SK-N-SH treated with all-trans-retinoic acid at 6 μM for 48 hours (cell line): Measurements from ENCODE around the gene SMARCA2.

Experiments
- ESRRG ChIP-seq: fragments of 250-450 bp; sonication (Bioruptor Pico); IDR thresholded peaks from 2 replicates; pipeline ENCODE4 v1.6.1; 2021; ENCODE audit warnings: mild to moderate bottlenecking
- ISL1 ChIP-seq: fragments of 250-450 bp; sonication (Bioruptor Pico); IDR thresholded peaks from 2 replicates; pipeline ENCODE4 v2.1.2; 2022; ENCODE audit warnings: mild to moderate bottlenecking, moderate library complexity
- OSR1 ChIP-seq: fragments of 250-450 bp; sonication (Bioruptor Pico); IDR thresholded peaks from 2 replicates; pipeline ENCODE4 v1.8.0; 2022; ENCODE audit warnings: moderate library complexity, mild to moderate bottlenecking, inconsistent platforms
- RARB ChIP-seq: fragments of 250-450 bp; sonication (Bioruptor Pico); IDR thresholded peaks from 2 replicates; pipeline ENCODE4 v1.8.0; 2021; ENCODE audit warnings: mild to moderate bottlenecking, moderate library complexity

DNA sequence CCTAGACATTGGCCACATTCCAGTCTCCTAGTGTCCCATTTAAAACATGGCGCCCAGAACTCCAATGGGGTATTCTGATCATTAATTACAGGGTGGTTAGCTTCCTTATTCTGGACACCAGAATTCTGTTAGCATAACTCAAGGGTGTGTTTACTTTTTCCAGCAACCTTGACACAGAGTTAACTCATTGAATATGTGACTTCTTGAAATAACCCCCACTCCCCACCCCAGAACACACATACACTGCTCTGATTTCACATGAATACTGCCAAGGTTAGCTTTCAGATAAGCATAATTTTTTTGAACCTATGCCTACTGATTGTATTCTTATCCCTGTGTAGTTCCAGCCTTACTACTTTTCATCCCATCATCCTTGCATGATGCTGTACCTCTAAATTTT, 151.1 kb downstream of the SMARCA2 start:
- TF ChIP-seq ISL1 (CRISPR knock-in tag) (no peak), RARB (CRISPR knock-in tag) (no peak), OSR1 (no peak), ESRRG (CRISPR knock-in tag) (no peak)
